Activated CD4-positive, alpha-beta T cell treated with anti-CD3 and anti-CD28 coated beads for 36 hours (primary cell): ENCODE measurements around the gene ENKUR. TPM values are rescaled to one million over a fixed set of nuclear protein-coding genes. Genes with fewer than 3 reads are reported as not detected.

Experiments used
- ATAC-seq: fragments of 200-7000 bp; cut with Tn5 transposase; one replicate; pipeline ENCODE4 v1.10.0; 2021; ENCODE audit warnings: mild to moderate bottlenecking, moderate library complexity
- CTCF ChIA-PET: fragments of 350-600 bp; sonication (Branson Sonifier 250); formaldehyde crosslinking; loops from one replicate; lab custom pipeline; 2021; ENCODE audit warnings: antibody characterized with exemption; lab: Charles Lee
- POLR2A ChIA-PET: fragments of 350-600 bp; sonication (Branson Sonifier 250); formaldehyde crosslinking; loops from one replicate; lab custom pipeline; 2021; ENCODE audit warnings: antibody characterized with exemption, inconsistent platforms; lab: Charles Lee
- DNase-seq: peaks from one replicate; pipeline ENCODE4 v3.0.0-alpha.2; 2020
- H3K27ac Mint-ChIP-seq: one replicate; pipeline ENCODE4 v1.8.0; 2021; ENCODE audit warnings: mixed read lengths
- H3K27me3 Mint-ChIP-seq: one replicate; pipeline ENCODE4 v1.8.0; 2021; ENCODE audit warnings: mixed read lengths
- H3K36me3 Mint-ChIP-seq: one replicate; pipeline ENCODE4 v1.8.0; 2021; ENCODE audit warnings: low read depth, mixed read lengths
- H3K4me1 Mint-ChIP-seq: one replicate; pipeline ENCODE4 v1.8.0; 2021; ENCODE audit warnings: mixed read lengths
- H3K4me3 Mint-ChIP-seq: one replicate; pipeline ENCODE4 v1.8.0; 2021; ENCODE audit warnings: mild to moderate bottlenecking, moderate library complexity, mixed read lengths
- H3K9me3 Mint-ChIP-seq: one replicate; pipeline ENCODE4 v1.8.0; 2021; ENCODE audit warnings: low read depth, mixed read lengths
- intact Hi-C, 2 experiments: fragments of 100-400 bp; cut with DNase I in 1 of 2; cut with micrococcal nuclease in 1 of 2; formaldehyde crosslinking; loops; one replicate each; pipeline versions ENCODE4 v1.14.2 to v1.15.1; 2022 to 2024; cut with DNase I, micrococcal nuclease
- total RNA-seq, 2 experiments: library from RNA; stranded (reverse); gene quantifications; one replicate each; pipeline ENCODE4 v1.2.3, GENCODE V29; 2021

Gene ENKUR
- total RNA-seq, result under 1 TPM in 1 of 2 experiments, not detected in 1; 0.11 TPM

GRCh38 chr10:25015828-25016375 is at the start of gene ENKUR:
Gene ENKUR (minus strand): TSS chr10:25016158. CDS start chr10:25015936, 222 bp downstream.
- Mint-ChIP-seq H3K27me3 (no peaks in the 10 kb centered on the region), H3K9me3 (peaks cover 6% of the 10 kb centered on the region), H3K27ac (peak within 1 kb of the TSS; percentile 98), H3K4me3 (peak within 1 kb of the TSS; percentile 85), H3K36me3 (peaks cover 5% of the 10 kb centered on the region), H3K4me1 (peaks cover 23% of the 10 kb centered on the region)
- POLR2A ChIA-PET, result interaction anchor here (0.6 to 1.0 kb wide), 3 partner anchors 19 to 308 kb away, joined by 3 to 5 read pairs (median 3); no protein-coding TSS in a partner anchor
- ATAC-seq, result peak; percentile 54
- intact Hi-C loops, result loop anchor here (1.0 to 10.0 kb wide), 10 partner anchors 46 to 1577 kb away; partner anchors contain the start of genes KIAA1217 (in 1 of the 2), OTUD1 (in 1 of the 2) and PRTFDC1 (in 1 of the 2)
- DNase-seq, result peak; percentile 96
- CTCF ChIA-PET, result interaction anchor here (0.6 to 1.1 kb wide), 6 partner anchors 15 to 1440 kb away, joined by 3 to 5 read pairs (median 3); no protein-coding TSS in a partner anchor

- DNase-seq (no peak), ATAC-seq (no peak)
- Mint-ChIP-seq H3K4me3 (no peak overlapping the region), H3K27ac (peak overlapping the region; percentile 0), H3K4me1 (peaks cover 22% of the 10 kb centered on the region), H3K27me3 (peaks cover 2% of the 10 kb centered on the region), H3K9me3 (no peaks in the 10 kb centered on the region), H3K36me3 (no peaks in the 10 kb centered on the region)
- POLR2A ChIA-PET, result no interaction called here
- CTCF ChIA-PET, result interaction anchor here (0.6 kb wide), 1 partner anchor 391 kb away, joined by 3 read pairs; no protein-coding TSS in a partner anchor
- intact Hi-C loops, result no loop called here
Observed at GRCh38 chr10:25064401-25064800, 48.4 kb upstream of the ENKUR start.

GRCh38 chr10:25063644-25064043 is 47.7 kb upstream of the ENKUR start:
- no peak overlapping the region for H3K4me3 Mint-ChIP-seq
- no peak overlapping the region for H3K27ac Mint-ChIP-seq
- intact Hi-C loops, result no loop called here
- no peak for DNase-seq
- CTCF ChIA-PET, result no interaction called here
- no peaks in the 10 kb centered on the region for H3K36me3 Mint-ChIP-seq
- peaks cover 2% of the 10 kb centered on the region for H3K27me3 Mint-ChIP-seq
- POLR2A ChIA-PET, result no interaction called here
- H3K4me1 Mint-ChIP-seq, result peaks cover 22% of the 10 kb centered on the region
- H3K9me3 Mint-ChIP-seq, result no peaks in the 10 kb centered on the region
- ATAC-seq, result no peak

GRCh38 chr10:25063157-25063556 is 47.2 kb upstream of the ENKUR start:
- POLR2A ChIA-PET, result interaction anchor here (0.6 kb wide), 1 partner anchor 1728 kb away, joined by 9 read pairs; no protein-coding TSS in a partner anchor
- peaks cover 2% of the 10 kb centered on the region for H3K27me3 Mint-ChIP-seq
- no peak overlapping the region for H3K27ac Mint-ChIP-seq
- intact Hi-C loops, result no loop called here
- peaks cover 22% of the 10 kb centered on the region for H3K4me1 Mint-ChIP-seq
- ATAC-seq (no peak), DNase-seq (no peak)
- no peak overlapping the region for H3K4me3 Mint-ChIP-seq
- no peaks in the 10 kb centered on the region for H3K9me3 Mint-ChIP-seq
- CTCF ChIA-PET, result no interaction called here
- H3K36me3 Mint-ChIP-seq, result no peaks in the 10 kb centered on the region

- ChIA-PET POLR2A (no interaction called here), CTCF (interaction anchor here (1.0 to 1.2 kb wide), 3 partner anchors 15 to 46 kb away, joined by 3 to 5 read pairs (median 3); partner anchors contain the start of genes ENKUR and THNSL1)
- H3K9me3 Mint-ChIP-seq, result no peaks in the 10 kb centered on the region
- peaks cover 2% of the 10 kb centered on the region for H3K27me3 Mint-ChIP-seq
- no peaks in the 10 kb centered on the region for H3K36me3 Mint-ChIP-seq
- intact Hi-C loops, result loop anchor here (1.0 kb wide), 1 partner anchor 46 kb away; the partner anchor contains the start of genes ENKUR (in 2 of the 2) and THNSL1 (in 2 of the 2)
- no peak for ATAC-seq
- H3K27ac Mint-ChIP-seq, result peak overlapping the region; percentile 85
- H3K4me3 Mint-ChIP-seq, result peak overlapping the region; percentile 30
- H3K4me1 Mint-ChIP-seq, result peaks cover 22% of the 10 kb centered on the region
- peak; percentile 43 for DNase-seq
Observed at GRCh38 chr10:25061711-25062449, 45.9 kb upstream of the ENKUR start.

GRCh38 chr10:25061125-25061524 is 45.2 kb upstream of the ENKUR start:
- ATAC-seq (no peak), DNase-seq (no peak)
- intact Hi-C loops, result no loop called here
- Mint-ChIP-seq H3K36me3 (no peaks in the 10 kb centered on the region), H3K27ac (no peak overlapping the region), H3K27me3 (peaks cover 3% of the 10 kb centered on the region), H3K4me1 (peaks cover 22% of the 10 kb centered on the region), H3K9me3 (no peaks in the 10 kb centered on the region), H3K4me3 (no peak overlapping the region)
- CTCF ChIA-PET, result no interaction called here
- POLR2A ChIA-PET, result no interaction called here

GRCh38 chr10:25059990-25060389 is 44.0 kb upstream of the ENKUR start:
- Mint-ChIP-seq H3K27me3 (peaks cover 4% of the 10 kb centered on the region), H3K4me3 (no peak overlapping the region), H3K36me3 (no peaks in the 10 kb centered on the region), H3K4me1 (peaks cover 22% of the 10 kb centered on the region), H3K27ac (no peak overlapping the region), H3K9me3 (no peaks in the 10 kb centered on the region)
- intact Hi-C loops, result no loop called here
- DNase-seq (no peak), ATAC-seq (no peak)
- ChIA-PET CTCF (no interaction called here), POLR2A (no interaction called here)

GRCh38 chr10:25057886-25058285 is 41.9 kb upstream of the ENKUR start:
- H3K27me3 Mint-ChIP-seq, result peaks cover 2% of the 10 kb centered on the region
- CTCF ChIA-PET, result no interaction called here
- no peaks in the 10 kb centered on the region for H3K36me3 Mint-ChIP-seq
- POLR2A ChIA-PET, result no interaction called here
- no peaks in the 10 kb centered on the region for H3K9me3 Mint-ChIP-seq
- ATAC-seq, result no peak
- no peak for DNase-seq
- intact Hi-C loops, result no loop called here
- H3K27ac Mint-ChIP-seq, result no peak overlapping the region
- H3K4me3 Mint-ChIP-seq, result no peak overlapping the region
- H3K4me1 Mint-ChIP-seq, result peaks cover 11% of the 10 kb centered on the region

GRCh38 chr10:25056726-25057125 is 40.8 kb upstream of the ENKUR start:
- H3K27me3 Mint-ChIP-seq, result peaks cover 2% of the 10 kb centered on the region
- no peak for DNase-seq
- CTCF ChIA-PET, result interaction anchor here (1.2 kb wide), 1 partner anchor 11 kb away, joined by 4 read pairs; no protein-coding TSS in a partner anchor
- H3K4me1 Mint-ChIP-seq, result peaks cover 2% of the 10 kb centered on the region
- no peaks in the 10 kb centered on the region for H3K36me3 Mint-ChIP-seq
- no peak for ATAC-seq
- POLR2A ChIA-PET, result no interaction called here
- no peak overlapping the region for H3K4me3 Mint-ChIP-seq
- no peaks in the 10 kb centered on the region for H3K9me3 Mint-ChIP-seq
- intact Hi-C loops, result no loop called here
- no peak overlapping the region for H3K27ac Mint-ChIP-seq

GRCh38 chr10:25052012-25052411 is 36.1 kb upstream of the ENKUR start:
- H3K27me3 Mint-ChIP-seq, result peaks cover 29% of the 10 kb centered on the region
- POLR2A ChIA-PET, result no interaction called here
- no peak for DNase-seq
- CTCF ChIA-PET, result no interaction called here
- no peaks in the 10 kb centered on the region for H3K36me3 Mint-ChIP-seq
- H3K27ac Mint-ChIP-seq, result no peak overlapping the region
- H3K9me3 Mint-ChIP-seq, result no peaks in the 10 kb centered on the region
- intact Hi-C loops, result no loop called here
- ATAC-seq, result no peak
- no peak overlapping the region for H3K4me3 Mint-ChIP-seq
- H3K4me1 Mint-ChIP-seq, result no peaks in the 10 kb centered on the region

GRCh38 chr10:25050402-25050801 is 34.4 kb upstream of the ENKUR start:
- Mint-ChIP-seq H3K4me1 (no peaks in the 10 kb centered on the region), H3K27me3 (peaks cover 31% of the 10 kb centered on the region), H3K9me3 (no peaks in the 10 kb centered on the region), H3K36me3 (no peaks in the 10 kb centered on the region), H3K27ac (no peak overlapping the region), H3K4me3 (no peak overlapping the region)
- intact Hi-C loops, result no loop called here
- ATAC-seq, result no peak
- ChIA-PET POLR2A (no interaction called here), CTCF (no interaction called here)
- DNase-seq, result no peak
